Activated naive CD8-positive, alpha-beta T cell treated with anti-CD3 and anti-CD28 coated beads, Interleukin-2, amount 10 ng/mL, durations not matched to agents 7 days and 5 days (primary cell): ENCODE results near the gene NCCRP1. TPM values are rescaled to one million over a fixed set of nuclear protein-coding genes. Genes with fewer than 3 reads are reported as not detected.
A peak's percentile ranks its signal among the peaks of the same experiment; 100 is the strongest.
"Not testable (repeated sequence)": the region's sequence is repeated elsewhere in the genome, so short reads cannot be mapped to it uniquely, and the experiment has no call there.

Experiments
- ATAC-seq: fragments of 150-1000 bp; cut with Tn5 transposase; one replicate; pipeline ENCODE4 v1.10.0; 2021; ENCODE audit warnings: low read depth, moderate library complexity
- POLR2A ChIA-PET: fragments of 350-600 bp; sonication (Branson Sonifier 250); formaldehyde crosslinking; loops from one replicate; lab custom pipeline; 2021; ENCODE audit warnings: antibody characterized with exemption; lab: Charles Lee
- DNase-seq: peaks from one replicate; pipeline ENCODE4 v3.0.0; 2021
- H3K27ac Mint-ChIP-seq: one replicate; pipeline ENCODE4 v1.8.0; 2022; ENCODE audit warnings: mild to moderate bottlenecking, mixed read lengths
- H3K27me3 Mint-ChIP-seq: one replicate; pipeline ENCODE4 v1.8.0; 2022; ENCODE audit warnings: mild to moderate bottlenecking, moderate library complexity, mixed read lengths
- H3K36me3 Mint-ChIP-seq: one replicate; pipeline ENCODE4 v1.8.0; 2021; ENCODE audit warnings: mild to moderate bottlenecking, mixed read lengths
- H3K4me1 Mint-ChIP-seq: one replicate; pipeline ENCODE4 v1.8.0; 2021; ENCODE audit warnings: mixed read lengths
- H3K4me3 Mint-ChIP-seq: one replicate; pipeline ENCODE4 v1.8.0; 2022; ENCODE audit warnings: mild to moderate bottlenecking, moderate library complexity, mixed read lengths
- H3K9me3 Mint-ChIP-seq: one replicate; pipeline ENCODE4 v1.8.0; 2021; ENCODE audit warnings: mixed read lengths
- total RNA-seq, 2 experiments: library from RNA; stranded (reverse); gene quantifications; one replicate each; pipeline ENCODE4 v1.2.3, GENCODE V29; 2021

Gene NCCRP1
- total RNA-seq, 2 experiments from 2014 or later = not detected

GRCh38 chr19:39217094-39217493, 20.3 kb downstream of the NCCRP1 start:
- POLR2A ChIA-PET = interaction anchor here (0.6 to 0.9 kb wide), 2 partner anchors 20 to 315 kb away, joined by 3 read pairs; no protein-coding TSS in a partner anchor
- Mint-ChIP-seq H3K27ac (no peak overlapping the region), H3K4me3 (no peak overlapping the region), H3K9me3 (no peaks in the 10 kb centered on the region), H3K4me1 (peaks cover 9% of the 10 kb centered on the region), H3K36me3 (no peaks in the 10 kb centered on the region), H3K27me3 (peaks cover 14% of the 10 kb centered on the region)
- DNase-seq (no peak), ATAC-seq (no peak)

- Mint-ChIP-seq H3K27me3 (peaks cover 18% of the 10 kb centered on the region), H3K4me3 (no peak overlapping the region)
Measured at GRCh38 chr19:39218230-39219007, 21.7 kb downstream of the NCCRP1 start.

GRCh38 chr19:39219108-39219507, 22.3 kb downstream of the NCCRP1 start:
- POLR2A ChIA-PET = interaction anchor here (1.2 kb wide), 1 partner anchor 110 kb away, joined by 3 read pairs; no protein-coding TSS in a partner anchor
- ATAC-seq, H3K36me3 Mint-ChIP-seq, H3K9me3 Mint-ChIP-seq, H3K4me3 Mint-ChIP-seq, H3K4me1 Mint-ChIP-seq, DNase-seq, H3K27ac Mint-ChIP-seq: not testable (repeated sequence)
- H3K27me3 Mint-ChIP-seq = peaks cover 22% of the 10 kb centered on the region

More at GRCh38 chr19:39218230-39219007, 21.7 kb downstream of the NCCRP1 start:
- H3K27ac Mint-ChIP-seq = no peak overlapping the region
- POLR2A ChIA-PET = interaction anchor here (0.6 to 1.2 kb wide), 3 partner anchors 111 to 314 kb away, joined by 3 to 4 read pairs (median 3); no protein-coding TSS in a partner anchor
- DNase-seq (no peak), ATAC-seq (no peak)
- H3K4me1 Mint-ChIP-seq = peaks cover 9% of the 10 kb centered on the region
- no peaks in the 10 kb centered on the region for H3K9me3 Mint-ChIP-seq
- no peaks in the 10 kb centered on the region for H3K36me3 Mint-ChIP-seq

GRCh38 chr19:39223703-39224279, 27.0 kb downstream of the NCCRP1 start:
- Mint-ChIP-seq H3K27ac (no peak overlapping the region), H3K36me3 (no peaks in the 10 kb centered on the region), H3K9me3 (no peaks in the 10 kb centered on the region), H3K27me3 (peaks cover 38% of the 10 kb centered on the region), H3K4me1 (peaks cover 6% of the 10 kb centered on the region), H3K4me3 (no peak overlapping the region)
- DNase-seq (no peak), ATAC-seq (no peak)
- POLR2A ChIA-PET = no interaction called here

GRCh38 chr19:39224910-39225309, 28.1 kb downstream of the NCCRP1 start:
- Mint-ChIP-seq H3K27ac (no peak overlapping the region), H3K4me1 (peaks cover 6% of the 10 kb centered on the region), H3K27me3 (peaks cover 33% of the 10 kb centered on the region), H3K4me3 (no peak overlapping the region), H3K36me3 (no peaks in the 10 kb centered on the region), H3K9me3 (no peaks in the 10 kb centered on the region)
- POLR2A ChIA-PET = no interaction called here
- no peak for ATAC-seq
- DNase-seq = no peak

GRCh38 chr19:39230096-39230764, 33.5 kb downstream of the NCCRP1 start:
- no peak overlapping the region for H3K27ac Mint-ChIP-seq
- POLR2A ChIA-PET = no interaction called here
- peaks cover 1% of the 10 kb centered on the region for H3K4me1 Mint-ChIP-seq
- H3K36me3 Mint-ChIP-seq = no peaks in the 10 kb centered on the region
- peaks cover 10% of the 10 kb centered on the region for H3K27me3 Mint-ChIP-seq
- H3K4me3 Mint-ChIP-seq = no peak overlapping the region
- DNase-seq = no peak
- H3K9me3 Mint-ChIP-seq = no peaks in the 10 kb centered on the region
- ATAC-seq = no peak

GRCh38 chr19:39232708-39233107, 35.9 kb downstream of the NCCRP1 start:
- DNase-seq = no peak
- Mint-ChIP-seq H3K4me1 (peaks cover 18% of the 10 kb centered on the region), H3K4me3 (no peak overlapping the region), H3K27me3 (no peaks in the 10 kb centered on the region), H3K27ac (no peak overlapping the region), H3K36me3 (no peaks in the 10 kb centered on the region), H3K9me3 (no peaks in the 10 kb centered on the region)
- POLR2A ChIA-PET = no interaction called here
- ATAC-seq = no peak

- Mint-ChIP-seq H3K27ac (peak overlapping the region; percentile 85), H3K4me1 (peaks cover 27% of the 10 kb centered on the region), H3K4me3 (peak overlapping the region; percentile 79), H3K36me3 (peaks cover 2% of the 10 kb centered on the region), H3K27me3 (no peaks in the 10 kb centered on the region), H3K9me3 (no peaks in the 10 kb centered on the region)
- ATAC-seq (peak; percentile 98), DNase-seq (peak; percentile 72)
- POLR2A ChIA-PET = interaction anchor here (0.6 to 2.1 kb wide), 3 partner anchors 19 to 208 kb away, joined by 3 to 14 read pairs (median 8); partner anchors contain the start of genes SAMD4B and SUPT5H
Measured at GRCh38 chr19:39236527-39236926, 39.8 kb downstream of the NCCRP1 start.

GRCh38 chr19:39237200-39238184, 40.7 kb downstream of the NCCRP1 start:
- Mint-ChIP-seq H3K27ac (peak overlapping the region; percentile 85), H3K4me3 (peak overlapping the region; percentile 79), H3K36me3 (peaks cover 2% of the 10 kb centered on the region), H3K27me3 (no peaks in the 10 kb centered on the region), H3K4me1 (peaks cover 27% of the 10 kb centered on the region), H3K9me3 (no peaks in the 10 kb centered on the region)
- POLR2A ChIA-PET = interaction anchor here (1.0 to 2.1 kb wide), 5 partner anchors 98 to 207 kb away, joined by 3 to 14 read pairs (median 5); partner anchors contain the start of genes GMFG, RPS16, SAMD4B and SUPT5H
- DNase-seq (peak; percentile 59), ATAC-seq (peak; percentile 62)

- H3K4me3 Mint-ChIP-seq = peak overlapping the region; percentile 79
- POLR2A ChIA-PET = interaction anchor here (1.0 to 2.1 kb wide), 4 partner anchors 97 to 207 kb away, joined by 3 to 14 read pairs (median 6); partner anchors contain the start of genes GMFG, SAMD4B and SUPT5H
Measured at GRCh38 chr19:39238209-39238608, 41.4 kb downstream of the NCCRP1 start.

GRCh38 chr19:39238944-39239343, 42.2 kb downstream of the NCCRP1 start:
- H3K4me1 Mint-ChIP-seq = peaks cover 27% of the 10 kb centered on the region
- POLR2A ChIA-PET = interaction anchor here (0.7 kb wide), 1 partner anchor 844 kb away, joined by 3 read pairs; no protein-coding TSS in a partner anchor
- no peaks in the 10 kb centered on the region for H3K27me3 Mint-ChIP-seq
- H3K9me3 Mint-ChIP-seq = no peaks in the 10 kb centered on the region
- peaks cover 2% of the 10 kb centered on the region for H3K36me3 Mint-ChIP-seq
- ATAC-seq = no peak
- H3K27ac Mint-ChIP-seq = no peak overlapping the region
- DNase-seq = no peak
- H3K4me3 Mint-ChIP-seq = no peak overlapping the region

More at GRCh38 chr19:39238209-39238608, 41.4 kb downstream of the NCCRP1 start:
- Mint-ChIP-seq H3K9me3 (no peaks in the 10 kb centered on the region), H3K36me3 (peaks cover 2% of the 10 kb centered on the region), H3K4me1 (peaks cover 27% of the 10 kb centered on the region), H3K27ac (peak overlapping the region; percentile 85), H3K27me3 (no peaks in the 10 kb centered on the region)
- no peak for DNase-seq
- no peak for ATAC-seq

GRCh38 chr19:39240421-39240820, 43.7 kb downstream of the NCCRP1 start:
- H3K4me3 Mint-ChIP-seq = no peak overlapping the region
- ATAC-seq (no peak), DNase-seq (no peak)
- H3K27ac Mint-ChIP-seq = no peak overlapping the region
- H3K27me3 Mint-ChIP-seq = no peaks in the 10 kb centered on the region
- H3K36me3 Mint-ChIP-seq = peaks cover 2% of the 10 kb centered on the region
- H3K9me3 Mint-ChIP-seq = no peaks in the 10 kb centered on the region
- peaks cover 26% of the 10 kb centered on the region for H3K4me1 Mint-ChIP-seq
- POLR2A ChIA-PET = interaction anchor here (0.6 kb wide), 1 partner anchor 699 kb away, joined by 3 read pairs; no protein-coding TSS in a partner anchor
